Spleen (tissue), 7 donors: ENCODE results near the gene CRB3.

Source experiments
- POLR2A ChIP-seq, 3 donors: fragments of 450-650 bp; IDR thresholded peaks; one replicate each; pipeline ENCODE4 v1.5.1; 2017; ENCODE audit warnings: antibody characterized with exemption in 3 of 3, mild to moderate bottlenecking in 1 of 3
- TF ChIP-seq, protein P1 (sequence below), 11 experiments: fragments of 200-600 bp in 7 of 11; fragments of 450-650 bp in 4 of 11; sonication (generic) in 4 of 11; IDR thresholded peaks in 8 of 11; conservative IDR thresholded peaks in 3 of 11; 1 replicate in 7 of 11; 2 replicates in 4 of 11; pipeline versions ENCODE4 v1.4.0 to v1.8.0; 2016 to 2021; ENCODE audit warnings: antibody characterized with exemption in 11 of 11, inconsistent platforms in 4 of 11, mild to moderate bottlenecking in 1 of 11
- donor health status: DM: no; HTN: no; CAD: no; lungs with moderate emphysema.
- donor health status: DM: no; HTN: no; CAD: no.
- donor health status: DM: no; HTN: no; CAD: no.

DNA sequence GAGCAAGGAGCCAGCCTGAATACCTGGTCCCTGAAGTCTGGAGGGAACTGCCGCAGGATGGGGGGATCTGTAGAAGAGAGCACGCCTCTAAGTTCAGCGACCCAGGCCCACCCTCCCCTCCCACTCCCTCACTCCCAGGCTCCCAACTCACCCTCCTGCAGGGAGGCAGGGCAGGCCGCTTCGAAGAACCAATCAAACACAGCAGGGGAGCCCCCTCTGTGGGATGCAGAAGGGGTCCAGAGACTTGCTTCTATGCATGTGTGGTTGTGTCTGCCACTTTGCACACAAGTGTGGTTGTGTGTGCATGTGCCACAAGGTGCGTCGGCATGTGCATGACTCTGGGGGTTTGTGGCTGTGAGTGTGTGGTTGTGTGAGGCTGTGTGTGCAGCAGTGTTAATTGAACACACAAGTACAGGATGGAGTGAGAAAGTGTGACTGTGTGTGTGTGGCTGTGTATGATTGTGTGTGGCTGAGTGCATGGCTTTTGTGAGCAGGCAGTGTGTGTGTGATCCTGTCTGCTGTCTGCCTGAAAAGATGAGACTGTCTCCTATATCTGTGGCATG is 15.8 kb downstream of the CRB3 start:
- TF ChIP-seq, protein P1, sequence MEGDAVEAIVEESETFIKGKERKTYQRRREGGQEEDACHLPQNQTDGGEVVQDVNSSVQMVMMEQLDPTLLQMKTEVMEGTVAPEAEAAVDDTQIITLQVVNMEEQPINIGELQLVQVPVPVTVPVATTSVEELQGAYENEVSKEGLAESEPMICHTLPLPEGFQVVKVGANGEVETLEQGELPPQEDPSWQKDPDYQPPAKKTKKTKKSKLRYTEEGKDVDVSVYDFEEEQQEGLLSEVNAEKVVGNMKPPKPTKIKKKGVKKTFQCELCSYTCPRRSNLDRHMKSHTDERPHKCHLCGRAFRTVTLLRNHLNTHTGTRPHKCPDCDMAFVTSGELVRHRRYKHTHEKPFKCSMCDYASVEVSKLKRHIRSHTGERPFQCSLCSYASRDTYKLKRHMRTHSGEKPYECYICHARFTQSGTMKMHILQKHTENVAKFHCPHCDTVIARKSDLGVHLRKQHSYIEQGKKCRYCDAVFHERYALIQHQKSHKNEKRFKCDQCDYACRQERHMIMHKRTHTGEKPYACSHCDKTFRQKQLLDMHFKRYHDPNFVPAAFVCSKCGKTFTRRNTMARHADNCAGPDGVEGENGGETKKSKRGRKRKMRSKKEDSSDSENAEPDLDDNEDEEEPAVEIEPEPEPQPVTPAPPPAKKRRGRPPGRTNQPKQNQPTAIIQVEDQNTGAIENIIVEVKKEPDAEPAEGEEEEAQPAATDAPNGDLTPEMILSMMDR (IDR thresholded peaks at IDR 0.05 in 8 of 11, conservative IDR thresholded peaks at IDR 0.05 in 3 of 11): no peak
- no peak for TF ChIP-seq POLR2A (IDR thresholded peaks at IDR 0.05)
